Stimulated activated naive B cell treated with anti-CD40 and anti-IgM and Interleukin-4, amounts not matched to agents 10 μg/mL and 1 μg/mL and 100 μg/mL, for 72 hours (primary cell): ENCODE results near the gene TRAPPC10.
"Not testable (repeated sequence)": the region's sequence is repeated elsewhere in the genome, so short reads cannot be mapped to it uniquely, and the experiment has no call there.

Experiments
- ATAC-seq, 2 donors: fragments of 150-1000 bp; cut with Tn5 transposase; replicated peaks; 2 replicates each; pipeline ENCODE4 v1.10.0; 2021; ENCODE audit warnings: moderate library complexity in 1 of 2
- DNase-seq: peaks from one replicate; pipeline ENCODE4 v3.0.0; 2021
- H3K27ac Mint-ChIP-seq: one replicate; pipeline ENCODE4 v1.8.0; 2022; ENCODE audit warnings: mild to moderate bottlenecking, mixed read lengths
- H3K27me3 Mint-ChIP-seq, 2 donors: one replicate each; pipeline ENCODE4 v1.8.0; 2022; ENCODE audit warnings: mixed read lengths in 2 of 2
- H3K36me3 Mint-ChIP-seq, 2 donors: one replicate each; pipeline ENCODE4 v1.8.0; 2022; ENCODE audit warnings: mixed read lengths in 2 of 2, mild to moderate bottlenecking in 1 of 2
- H3K4me1 Mint-ChIP-seq, 2 donors: one replicate each; pipeline ENCODE4 v1.8.0; 2022; ENCODE audit warnings: mixed read lengths in 2 of 2, mild to moderate bottlenecking in 1 of 2
- H3K4me3 Mint-ChIP-seq, 2 donors: one replicate each; pipeline ENCODE4 v1.8.0; 2022; ENCODE audit warnings: mild to moderate bottlenecking in 2 of 2, mixed read lengths in 2 of 2, moderate library complexity in 1 of 2
- H3K9me3 Mint-ChIP-seq, 2 donors: one replicate each; pipeline ENCODE4 v1.8.0; 2022; ENCODE audit warnings: mixed read lengths in 2 of 2, mild to moderate bottlenecking in 1 of 2

The TRAPPC10 gene

DNA sequence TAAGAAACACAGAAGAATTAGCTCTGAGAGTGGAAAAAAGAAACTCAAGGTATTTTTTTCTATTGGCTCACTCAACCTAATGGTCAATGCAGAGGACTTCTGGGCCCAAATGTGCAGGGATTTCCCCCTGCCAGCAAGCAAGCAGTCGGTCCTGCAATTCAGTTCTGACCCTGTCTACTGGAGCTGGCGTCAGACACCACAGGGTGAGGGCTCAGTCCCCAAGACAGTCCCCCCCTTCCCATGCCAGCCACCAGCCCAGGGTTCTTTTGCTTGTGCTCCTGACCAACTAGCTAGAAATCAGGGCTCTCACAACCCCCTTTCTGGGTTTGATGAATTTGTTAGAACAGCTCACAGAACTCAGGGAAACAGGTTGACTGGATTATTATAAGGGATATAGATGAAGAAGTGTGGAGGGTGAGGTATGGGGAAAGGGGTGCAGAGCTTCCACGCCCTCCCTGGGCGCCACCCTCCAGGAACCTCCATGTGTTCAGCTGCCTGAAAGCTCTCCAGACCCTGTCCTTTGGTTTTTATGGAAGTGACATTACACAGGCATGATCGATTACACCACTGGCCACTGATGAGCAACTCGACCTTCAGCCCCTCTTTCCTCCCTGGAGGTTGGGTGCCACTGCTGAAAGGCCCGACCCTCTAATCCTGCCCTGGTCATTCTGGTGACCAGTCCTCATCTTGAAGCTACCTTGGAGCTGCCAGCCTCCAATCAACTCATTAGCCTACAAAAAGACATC lies 72.6 kb downstream of the TRAPPC10 start:
- Mint-ChIP-seq H3K36me3 (peaks cover 68 to 75% of the 10 kb centered on the region in 2 donors), H3K4me1 (peaks cover 43 to 59% of the 10 kb centered on the region in 2 donors), H3K4me3 (no peak overlapping the region), H3K27me3 (no peaks in the 10 kb centered on the region), H3K9me3 (no peaks in the 10 kb centered on the region), H3K27ac (peak overlapping the region; percentile 54)
- ATAC-seq (no peak), DNase-seq (no peak)

DNA sequence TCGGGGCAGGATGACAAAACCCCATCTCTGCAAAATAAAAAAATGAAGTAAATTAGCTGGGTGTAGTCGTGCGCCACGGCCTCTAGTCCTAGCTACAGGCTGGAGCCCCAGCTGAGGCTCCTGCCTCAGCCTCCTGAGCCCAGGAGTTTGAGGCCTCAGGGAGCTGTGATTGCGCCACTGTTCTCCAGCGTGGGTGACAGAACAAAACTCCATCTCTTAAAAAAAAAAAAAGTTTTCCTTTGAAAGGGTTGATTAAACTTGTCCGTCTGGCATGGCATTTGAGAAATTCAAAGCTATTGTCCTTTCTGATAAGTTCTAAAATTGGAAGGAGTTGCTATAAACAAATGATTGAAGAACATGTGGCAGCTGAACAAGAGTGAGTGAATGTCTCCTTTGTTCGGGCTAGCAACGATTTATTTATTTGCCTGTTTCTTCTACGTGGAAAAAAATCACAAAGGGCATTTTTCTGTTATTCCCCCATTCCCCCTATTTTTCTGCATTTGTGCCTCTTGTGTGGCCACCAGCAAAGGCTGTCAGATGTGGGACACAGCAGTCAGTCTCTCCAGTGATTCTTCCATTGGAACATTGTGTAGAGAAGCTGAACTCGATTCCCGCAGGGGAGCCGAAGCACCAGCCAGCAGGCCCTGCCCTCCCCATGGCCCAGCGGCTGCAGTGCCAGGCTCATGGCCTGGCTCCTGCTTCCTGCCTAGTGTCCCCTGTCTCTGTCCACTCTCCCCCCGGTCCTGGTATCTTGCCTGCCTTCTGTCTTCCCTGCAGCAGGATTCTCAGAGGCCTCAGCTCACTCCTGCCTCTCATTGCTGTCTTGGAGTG lies 73.6 kb downstream of the TRAPPC10 start:
- peaks cover 68 to 77% of the 10 kb centered on the region in 2 donors for H3K36me3 Mint-ChIP-seq
- no peak overlapping the region for H3K4me3 Mint-ChIP-seq
- H3K9me3 Mint-ChIP-seq, result no peaks in the 10 kb centered on the region
- no peaks in the 10 kb centered on the region for H3K27me3 Mint-ChIP-seq
- peak overlapping the region; percentile 90 for H3K27ac Mint-ChIP-seq
- DNase-seq (no peak), ATAC-seq (no peak)
- peaks cover 52 to 59% of the 10 kb centered on the region in 2 donors for H3K4me1 Mint-ChIP-seq

DNA sequence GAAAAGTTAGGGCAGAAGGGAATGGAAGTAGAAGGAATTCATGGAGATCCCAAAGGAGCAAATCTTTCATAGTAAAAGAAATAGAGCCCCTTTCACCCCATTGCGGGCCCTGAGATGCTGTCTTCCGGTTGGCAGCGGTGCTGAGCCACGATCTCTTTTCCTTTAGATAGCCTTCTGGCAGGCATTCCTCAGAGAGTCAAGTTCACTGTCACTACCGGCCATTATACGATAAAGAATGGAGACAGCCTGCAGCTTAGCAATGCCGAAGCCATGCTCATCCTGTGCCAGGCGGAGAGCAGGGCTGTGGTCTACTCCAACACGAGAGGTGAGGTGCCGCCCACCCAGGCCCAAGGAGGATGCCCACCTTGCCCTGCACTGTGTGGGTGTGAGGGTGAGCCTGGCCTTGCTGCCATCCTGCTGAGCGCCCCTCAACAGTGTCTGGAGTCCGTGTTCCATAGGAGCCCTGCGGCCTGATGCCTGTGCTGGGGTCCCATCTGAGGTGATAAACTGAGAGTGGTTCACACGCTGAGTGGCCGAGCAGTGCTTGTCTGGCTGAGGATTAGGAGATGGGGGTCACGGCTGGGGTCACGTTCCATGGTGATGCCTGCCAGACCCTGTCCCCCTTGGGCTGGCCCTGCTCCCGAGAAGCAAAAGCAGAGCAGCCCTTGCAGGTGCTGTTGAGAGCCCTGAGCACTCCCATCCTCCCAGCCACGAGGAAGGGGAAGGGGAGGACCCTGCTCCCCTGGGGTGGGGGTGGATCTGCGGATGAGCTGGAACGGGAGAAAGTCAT lies 74.7 kb downstream of the TRAPPC10 start:
- H3K27me3 Mint-ChIP-seq, result no peaks in the 10 kb centered on the region
- DNase-seq (no peak), ATAC-seq (no peak)
- no peaks in the 10 kb centered on the region for H3K9me3 Mint-ChIP-seq
- H3K27ac Mint-ChIP-seq, result peak overlapping the region; percentile 90
- peaks cover 59 to 70% of the 10 kb centered on the region in 2 donors for H3K36me3 Mint-ChIP-seq
- peak overlapping the region in 1 of 2 donors; percentile 3 for H3K4me3 Mint-ChIP-seq
- peaks cover 52 to 60% of the 10 kb centered on the region in 2 donors for H3K4me1 Mint-ChIP-seq

GRCh38 chr21:44087426-44088400 lies 75.6 kb downstream of the TRAPPC10 start:
- H3K9me3 Mint-ChIP-seq, result no peaks in the 10 kb centered on the region
- H3K4me3 Mint-ChIP-seq, result peak overlapping the region in 1 of 2 donors; percentile 72
- no peaks in the 10 kb centered on the region for H3K27me3 Mint-ChIP-seq
- peaks cover 55 to 70% of the 10 kb centered on the region in 2 donors for H3K36me3 Mint-ChIP-seq
- no peak for DNase-seq
- H3K4me1 Mint-ChIP-seq, result peaks cover 53 to 65% of the 10 kb centered on the region in 2 donors
- ATAC-seq, result no peak
- H3K27ac Mint-ChIP-seq, result peak overlapping the region; percentile 90

DNA sequence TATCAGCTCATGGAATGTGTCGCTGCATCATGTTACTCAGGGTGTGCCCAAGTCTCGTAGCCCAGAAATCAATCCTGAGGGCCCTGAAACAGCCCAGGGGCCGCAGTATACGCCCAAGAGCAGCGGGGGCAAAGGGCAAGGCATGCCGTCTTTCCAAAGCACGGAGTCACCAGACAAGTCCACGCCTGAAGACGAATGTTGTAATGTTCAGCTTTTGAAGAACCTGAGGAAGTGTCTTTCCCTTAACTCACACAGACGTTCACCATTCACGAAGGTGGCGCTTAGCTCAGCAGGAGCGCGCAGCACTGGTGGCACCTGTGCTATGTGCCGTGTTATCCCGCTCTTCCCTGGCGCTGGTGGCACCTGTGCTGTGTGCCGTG lies 76.3 kb downstream of the TRAPPC10 start:
- Mint-ChIP-seq H3K9me3 (no peaks in the 10 kb centered on the region), H3K27me3 (no peaks in the 10 kb centered on the region), H3K4me1 (peaks cover 46 to 65% of the 10 kb centered on the region in 2 donors), H3K36me3 (peaks cover 53 to 67% of the 10 kb centered on the region in 2 donors), H3K4me3 (peak overlapping the region in 1 of 2 donors; percentile 65), H3K27ac (peak overlapping the region; percentile 96)
- DNase-seq, result no peak
- ATAC-seq, result no peak

- H3K27me3 Mint-ChIP-seq, result no peaks in the 10 kb centered on the region
- DNase-seq (peak; percentile 23), ATAC-seq (peak; percentile 80 to 84)
- H3K36me3 Mint-ChIP-seq, result peaks cover 54 to 70% of the 10 kb centered on the region in 2 donors
- H3K27ac Mint-ChIP-seq, result peak overlapping the region; percentile 96
- H3K4me3 Mint-ChIP-seq, result peak overlapping the region; percentile 18 to 65
- H3K9me3 Mint-ChIP-seq, result no peaks in the 10 kb centered on the region
- H3K4me1 Mint-ChIP-seq, result peaks cover 46 to 68% of the 10 kb centered on the region in 2 donors
Observed at GRCh38 chr21:44089001-44089911, 77.1 kb downstream of the TRAPPC10 start.

- ATAC-seq (peak; percentile 84 to 89), DNase-seq (peak; percentile 58)
- H3K4me3 Mint-ChIP-seq, result peak overlapping the region; percentile 69 to 71
- peak overlapping the region; percentile 96 for H3K27ac Mint-ChIP-seq
- H3K4me1 Mint-ChIP-seq, result peaks cover 46 to 68% of the 10 kb centered on the region in 2 donors
- H3K36me3 Mint-ChIP-seq, result peaks cover 52 to 66% of the 10 kb centered on the region in 2 donors
- H3K9me3 Mint-ChIP-seq, result no peaks in the 10 kb centered on the region
- no peaks in the 10 kb centered on the region for H3K27me3 Mint-ChIP-seq
Observed at GRCh38 chr21:44090325-44090724, 78.2 kb downstream of the TRAPPC10 start.

- Mint-ChIP-seq H3K27me3 (no peaks in the 10 kb centered on the region), H3K9me3 (no peaks in the 10 kb centered on the region), H3K27ac (peak overlapping the region; percentile 21), H3K4me1 (peaks cover 37 to 56% of the 10 kb centered on the region in 2 donors), H3K4me3 (no peak overlapping the region), H3K36me3 (peaks cover 41 to 50% of the 10 kb centered on the region in 2 donors)
- no peak for ATAC-seq
- no peak for DNase-seq
Observed at GRCh38 chr21:44092211-44092610, 80.1 kb downstream of the TRAPPC10 start.

DNA sequence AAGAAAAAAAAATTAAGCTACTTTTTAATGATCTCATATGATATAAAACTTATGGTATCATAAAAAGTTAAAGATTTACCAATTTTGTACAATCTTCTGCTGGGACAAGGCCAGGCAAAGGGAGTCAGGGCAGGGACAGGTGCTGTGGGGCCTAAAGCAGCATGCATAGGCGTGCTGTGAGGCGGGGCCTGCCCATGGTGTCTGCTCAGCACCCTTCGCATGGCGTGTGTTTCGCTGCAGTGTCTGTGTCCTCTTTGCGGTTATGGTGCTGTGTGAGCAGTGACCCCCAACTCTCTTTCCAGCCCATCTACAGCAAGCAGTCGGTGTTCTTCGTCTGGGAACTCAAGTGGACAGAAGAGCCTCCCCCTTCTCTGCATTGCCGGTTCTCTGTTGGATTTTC lies 81.7 kb downstream of the TRAPPC10 start:
- no peak overlapping the region for H3K4me3 Mint-ChIP-seq
- ATAC-seq, result no peak
- peaks cover 27 to 36% of the 10 kb centered on the region in 2 donors for H3K36me3 Mint-ChIP-seq
- no peaks in the 10 kb centered on the region for H3K27me3 Mint-ChIP-seq
- H3K9me3 Mint-ChIP-seq, result no peaks in the 10 kb centered on the region
- peaks cover 24 to 41% of the 10 kb centered on the region in 2 donors for H3K4me1 Mint-ChIP-seq
- no peak for DNase-seq
- H3K27ac Mint-ChIP-seq, result peak overlapping the region; percentile 39

- Mint-ChIP-seq H3K27ac (no peak overlapping the region), H3K9me3 (no peaks in the 10 kb centered on the region), H3K4me1 (peaks cover 14 to 30% of the 10 kb centered on the region in 2 donors)
Observed at GRCh38 chr21:44094832-44095231, 82.7 kb downstream of the TRAPPC10 start.

DNA sequence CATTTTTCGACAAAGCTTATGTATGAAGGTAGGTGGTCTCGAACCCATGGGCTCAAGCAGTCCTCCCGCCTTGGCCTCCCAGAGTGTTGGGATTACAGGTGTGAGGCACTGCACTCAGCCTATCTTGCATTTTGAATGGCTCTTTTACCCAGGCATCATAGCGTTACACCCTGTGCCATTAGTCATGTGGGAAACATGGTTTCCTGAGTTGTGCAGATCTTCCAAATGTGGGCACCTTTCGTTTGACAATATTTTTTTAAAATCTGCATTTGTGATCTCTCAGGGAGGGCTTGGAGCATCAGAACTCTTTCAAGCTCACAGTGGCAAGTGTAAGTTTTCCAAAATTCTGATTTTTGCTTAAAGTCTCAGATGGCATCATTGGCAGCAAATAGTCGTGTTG lies 86.4 kb downstream of the TRAPPC10 start:
- H3K9me3 Mint-ChIP-seq, H3K27ac Mint-ChIP-seq, H3K4me1 Mint-ChIP-seq, ATAC-seq, DNase-seq, H3K4me3 Mint-ChIP-seq, H3K27me3 Mint-ChIP-seq, H3K36me3 Mint-ChIP-seq: not testable (repeated sequence)

More at GRCh38 chr21:44094832-44095231, 82.7 kb downstream of the TRAPPC10 start:
- Mint-ChIP-seq H3K27me3 (no peaks in the 10 kb centered on the region), H3K4me3 (no peak overlapping the region), H3K36me3 (peaks cover 17 to 25% of the 10 kb centered on the region in 2 donors)
- DNase-seq (no peak), ATAC-seq (no peak)

DNA sequence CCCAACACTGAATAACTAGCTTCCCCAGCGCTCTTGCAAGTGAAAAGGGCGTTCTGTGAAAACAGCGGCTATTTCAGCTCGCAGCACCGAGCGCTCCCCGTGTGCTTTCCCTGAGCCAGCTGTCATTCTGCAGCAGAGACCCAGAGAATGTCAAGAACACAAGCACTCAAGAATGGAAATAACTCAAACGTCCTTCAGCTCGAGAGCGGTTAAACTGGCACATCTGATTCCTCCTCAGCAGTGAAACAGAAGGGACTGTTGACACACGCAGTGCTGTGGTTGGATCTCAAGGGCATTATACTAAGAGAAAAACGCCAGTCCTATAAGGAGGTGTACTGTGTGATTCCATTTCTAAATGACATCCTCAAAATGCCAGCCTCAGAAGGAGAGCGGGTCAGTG lies 86.9 kb downstream of the TRAPPC10 start:
- not testable (repeated sequence) for H3K9me3 Mint-ChIP-seq, H3K4me3 Mint-ChIP-seq, ATAC-seq, H3K27me3 Mint-ChIP-seq, H3K4me1 Mint-ChIP-seq, H3K27ac Mint-ChIP-seq, H3K36me3 Mint-ChIP-seq, DNase-seq
